ENCODE measurements around the gene TDRD1.

DNA sequence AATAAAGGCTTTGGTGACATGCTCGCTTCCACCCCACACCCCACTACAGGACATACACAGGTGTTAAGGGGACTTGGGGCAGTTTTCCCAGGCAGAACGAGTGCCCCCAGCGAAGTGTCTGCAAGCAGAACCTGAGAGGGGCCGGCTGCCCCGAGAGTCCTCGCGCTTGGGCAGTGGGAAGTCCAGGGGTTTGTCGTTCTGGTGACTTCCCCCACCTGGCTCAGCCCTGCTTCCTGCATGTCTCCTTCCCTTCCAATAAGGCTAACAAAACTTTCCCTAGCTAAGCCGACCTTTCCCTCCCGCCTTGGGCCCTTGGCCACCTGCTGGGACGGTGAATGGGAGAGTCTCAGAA, 60.8 kb downstream of the TDRD1 start:
- TF ChIP-seq YY1 (IDR thresholded peaks at IDR 0.05; ENCODE audit: insufficient read depth, insufficient read length) (no peak), SUZ12 (IDR thresholded peaks at IDR 0.05; ENCODE audit: extremely low read depth, insufficient read depth, insufficient read length) (no peak), ZNF274 (IDR thresholded peaks at IDR 0.05; ENCODE audit: low read depth, low read length) (no peak)

Data from NT2/D1 (cell line).